Tibial nerve (tissue), 4 donors: ENCODE data around the gene GTF3C1. TPM values are rescaled to one million over a fixed set of nuclear protein-coding genes. Genes with fewer than 3 reads are reported as not detected.

Experiments
- DNase-seq, 2 donors: peaks; one replicate each; pipeline ENCODE4 v3.0.0-alpha.2; 2019; ENCODE audit warnings: low spot score in 2 of 2
- H3K27ac ChIP-seq, 4 donors: fragments of 200-600 bp; sonication (generic) in 3 of 4; one replicate each; pipeline ENCODE4 v1.5.1; 2017 to 2019; ENCODE audit warnings: mild to moderate bottlenecking in 1 of 4
- H3K27me3 ChIP-seq, 2 donors: fragments of 200-600 bp; sonication (generic) in 1 of 2; one replicate each; pipeline versions ENCODE4 v1.5.1 to v1.6.0; 2017 to 2019
- H3K36me3 ChIP-seq, 3 donors: fragments of 200-600 bp; sonication (generic); one replicate each; pipeline ENCODE4 v1.5.1; 2018 to 2019
- H3K4me1 ChIP-seq, 4 donors: fragments of 200-600 bp; sonication (generic) in 3 of 4; one replicate each; pipeline ENCODE4 v1.5.1; 2017 to 2019
- H3K4me3 ChIP-seq, 4 donors: fragments of 200-600 bp; sonication (generic) in 3 of 4; one replicate each; pipeline ENCODE4 v1.5.1; 2017 to 2019; ENCODE audit warnings: mild to moderate bottlenecking in 1 of 4, moderate library complexity in 1 of 4
- H3K9me3 ChIP-seq, 4 donors: fragments of 200-600 bp; sonication (generic) in 3 of 4; one replicate each; pipeline ENCODE4 v1.5.1; 2017 to 2019
- EP300 ChIP-seq, 2 donors: sonication (generic); formaldehyde crosslinking; IDR thresholded peaks; one replicate each; pipeline ENCODE4 v1.6.1; 2017; ENCODE audit warnings: antibody characterized with exemption in 2 of 2, mild to moderate bottlenecking in 1 of 2
- POLR2A ChIP-seq, 2 donors: fragments of 450-650 bp; IDR thresholded peaks; one replicate each; pipeline ENCODE4 v1.6.1; 2017; ENCODE audit warnings: antibody characterized with exemption in 2 of 2, mild to moderate bottlenecking in 2 of 2, moderate library complexity in 2 of 2
- WGBS, 2 donors: methylation state at CpG; one replicate each; pipeline ENCODE4 v1.1.5; 2018; 5-methylcytosine and 5-hydroxymethylcytosine counted together
- total RNA-seq, 4 donors: library from RNA; depleted of rRNA; stranded (reverse); fragments of >200 nt; gene quantifications; one replicate each; pipeline ENCODE4 v1.1.0, GENCODE V29; 2016
- TF ChIP-seq, protein P1 (sequence below), 5 experiments: fragments of 200-600 bp in 3 of 5; fragments of 450-650 bp in 2 of 5; sonication (generic) in 3 of 5; IDR thresholded peaks; one replicate each; pipeline ENCODE4 v1.5.1; 2016 to 2019; ENCODE audit warnings: antibody characterized with exemption in 5 of 5, mild to moderate bottlenecking in 3 of 5, moderate library complexity in 2 of 5

Gene GTF3C1
- total RNA-seq, 4 donors from 2014 or later, result 66.7 to 92.4 (median 69.9) TPM

DNA sequence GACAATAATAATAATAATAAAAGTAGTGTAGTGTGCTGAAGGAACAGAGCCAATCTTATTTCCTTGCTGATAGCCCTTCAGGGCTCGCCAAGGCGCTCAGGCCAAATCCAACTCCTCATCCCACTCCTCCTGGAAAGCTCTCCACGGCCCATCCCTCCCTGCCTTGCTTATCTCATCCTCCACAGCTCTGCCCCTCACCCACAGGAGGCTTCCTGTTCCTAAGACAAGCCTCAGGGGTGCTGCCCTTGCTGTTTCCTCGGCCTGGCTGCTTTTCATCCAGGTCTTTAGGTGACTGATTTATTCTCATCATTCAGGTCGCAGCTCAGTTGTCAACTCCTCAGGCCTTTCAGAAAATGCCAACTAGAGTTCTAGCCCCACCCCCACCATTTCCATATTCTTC is 11.2 kb downstream of the GTF3C1 start:
- H3K36me3 ChIP-seq, result peaks cover 0 to 99% (median 41%) of the 10 kb centered on the region in 3 donors
- no peak overlapping the region for H3K4me3 ChIP-seq
- H3K4me1 ChIP-seq, result peaks cover 0 to 2% (median 0%) of the 10 kb centered on the region in 4 donors
- H3K27ac ChIP-seq, result no peak overlapping the region
- H3K27me3 ChIP-seq, result no peaks in the 10 kb centered on the region
- H3K9me3 ChIP-seq, result no peaks in the 10 kb centered on the region
- 59 to 60% methylated on average over 5 of the region's 5 CpGs for WGBS, 2 donors
- TF ChIP-seq EP300 (IDR thresholded peaks at IDR 0.05) (no peak), POLR2A (IDR thresholded peaks at IDR 0.05) (no peak)
- TF ChIP-seq, protein P1, sequence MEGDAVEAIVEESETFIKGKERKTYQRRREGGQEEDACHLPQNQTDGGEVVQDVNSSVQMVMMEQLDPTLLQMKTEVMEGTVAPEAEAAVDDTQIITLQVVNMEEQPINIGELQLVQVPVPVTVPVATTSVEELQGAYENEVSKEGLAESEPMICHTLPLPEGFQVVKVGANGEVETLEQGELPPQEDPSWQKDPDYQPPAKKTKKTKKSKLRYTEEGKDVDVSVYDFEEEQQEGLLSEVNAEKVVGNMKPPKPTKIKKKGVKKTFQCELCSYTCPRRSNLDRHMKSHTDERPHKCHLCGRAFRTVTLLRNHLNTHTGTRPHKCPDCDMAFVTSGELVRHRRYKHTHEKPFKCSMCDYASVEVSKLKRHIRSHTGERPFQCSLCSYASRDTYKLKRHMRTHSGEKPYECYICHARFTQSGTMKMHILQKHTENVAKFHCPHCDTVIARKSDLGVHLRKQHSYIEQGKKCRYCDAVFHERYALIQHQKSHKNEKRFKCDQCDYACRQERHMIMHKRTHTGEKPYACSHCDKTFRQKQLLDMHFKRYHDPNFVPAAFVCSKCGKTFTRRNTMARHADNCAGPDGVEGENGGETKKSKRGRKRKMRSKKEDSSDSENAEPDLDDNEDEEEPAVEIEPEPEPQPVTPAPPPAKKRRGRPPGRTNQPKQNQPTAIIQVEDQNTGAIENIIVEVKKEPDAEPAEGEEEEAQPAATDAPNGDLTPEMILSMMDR (IDR thresholded peaks at IDR 0.05), result no peak
- no peak for DNase-seq

GRCh38 chr16:27534256-27534655 is 15.5 kb downstream of the GTF3C1 start:
- no peak overlapping the region for H3K4me3 ChIP-seq
- H3K27ac ChIP-seq, result no peak overlapping the region
- no peaks in the 10 kb centered on the region for H3K9me3 ChIP-seq
- DNase-seq, result no peak
- H3K4me1 ChIP-seq, result no peaks in the 10 kb centered on the region
- TF ChIP-seq EP300 (IDR thresholded peaks at IDR 0.05), result no peak
- TF ChIP-seq, protein P1 (IDR thresholded peaks at IDR 0.05), result no peak
- TF ChIP-seq POLR2A (IDR thresholded peaks at IDR 0.05), result no peak
- no peaks in the 10 kb centered on the region for H3K27me3 ChIP-seq
- 75 to 86% methylated on average over 4 of the region's 4 CpGs for WGBS, 2 donors
- peaks cover 3 to 99% (median 35%) of the 10 kb centered on the region in 3 donors for H3K36me3 ChIP-seq

- Histone ChIP-seq H3K27me3 (no peaks in the 10 kb centered on the region), H3K27ac (no peak overlapping the region), H3K9me3 (no peaks in the 10 kb centered on the region), H3K36me3 (peaks cover 7 to 100% (median 37%) of the 10 kb centered on the region in 3 donors), H3K4me1 (no peaks in the 10 kb centered on the region), H3K4me3 (no peak overlapping the region)
- no peak for TF ChIP-seq EP300 (IDR thresholded peaks at IDR 0.05)
- TF ChIP-seq, protein P1 (IDR thresholded peaks at IDR 0.05), result no peak
- TF ChIP-seq POLR2A (IDR thresholded peaks at IDR 0.05), result no peak
- WGBS, 2 donors, result 81 to 83% methylated on average over 19 of the region's 19 CpGs
- DNase-seq, result no peak
Observed at GRCh38 chr16:27531826-27532800, 17.6 kb downstream of the GTF3C1 start.

DNA sequence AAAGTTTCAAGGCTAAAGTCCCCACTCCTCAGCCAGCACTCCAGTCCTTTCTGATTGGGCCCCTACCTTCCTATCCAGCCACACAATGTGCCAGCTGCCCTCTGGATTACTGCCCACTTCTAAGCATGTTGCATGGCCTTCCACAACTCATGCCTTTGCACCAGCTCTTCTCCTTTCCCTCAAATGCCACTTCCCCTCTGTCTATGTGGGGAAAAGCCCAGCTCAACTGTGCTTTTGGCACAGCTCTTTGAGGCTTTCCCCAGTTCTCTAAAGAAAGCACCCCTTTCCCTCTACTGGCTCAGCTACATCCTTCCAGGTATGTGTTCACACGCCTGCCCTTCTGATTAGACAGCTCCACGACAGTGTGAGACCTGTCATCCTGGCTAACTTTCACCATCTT is 18.5 kb downstream of the GTF3C1 start:
- Histone ChIP-seq H3K4me3 (no peak overlapping the region), H3K36me3 (peaks cover 7 to 100% (median 34%) of the 10 kb centered on the region in 3 donors), H3K27me3 (no peaks in the 10 kb centered on the region), H3K4me1 (no peaks in the 10 kb centered on the region), H3K27ac (no peak overlapping the region), H3K9me3 (no peaks in the 10 kb centered on the region)
- DNase-seq, result no peak
- TF ChIP-seq, protein P1 (IDR thresholded peaks at IDR 0.05), result no peak
- TF ChIP-seq POLR2A (IDR thresholded peaks at IDR 0.05), result no peak
- TF ChIP-seq EP300 (IDR thresholded peaks at IDR 0.05), result no peak
- 89 to 92% methylated on average over 2 of the region's 2 CpGs for WGBS, 2 donors

DNA sequence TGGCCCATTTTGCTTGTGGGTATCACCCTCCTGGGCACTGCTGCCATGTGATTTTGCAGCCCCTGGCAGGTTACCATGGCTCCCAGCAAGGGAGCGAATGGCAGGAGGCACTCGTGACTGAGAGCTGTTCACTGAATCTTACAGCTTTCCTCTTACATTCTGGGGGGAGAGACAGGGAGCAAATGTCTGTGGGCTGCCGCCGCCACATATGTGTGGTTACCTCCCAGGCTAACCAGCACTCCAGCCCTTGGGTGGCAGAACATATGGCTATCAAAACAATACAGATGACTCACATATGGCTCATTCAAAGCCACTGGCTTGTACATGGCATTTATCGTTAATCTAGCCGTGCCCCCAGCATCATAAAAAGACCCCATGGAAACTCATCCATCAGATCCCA is 19.8 kb downstream of the GTF3C1 start:
- Histone ChIP-seq H3K4me3 (no peak overlapping the region), H3K4me1 (no peaks in the 10 kb centered on the region), H3K36me3 (peaks cover 12 to 100% (median 42%) of the 10 kb centered on the region in 3 donors), H3K27me3 (no peaks in the 10 kb centered on the region), H3K27ac (no peak overlapping the region), H3K9me3 (peaks cover 0 to 7% (median 0%) of the 10 kb centered on the region in 4 donors)
- 85 to 87% methylated on average over 6 of the region's 6 CpGs for WGBS, 2 donors
- DNase-seq, result no peak
- no peak for TF ChIP-seq EP300 (IDR thresholded peaks at IDR 0.05)
- no peak for TF ChIP-seq POLR2A (IDR thresholded peaks at IDR 0.05)
- TF ChIP-seq, protein P1 (IDR thresholded peaks at IDR 0.05), result no peak
